CD14-positive monocyte (primary cell): Measurements from ENCODE around the gene RMC1. TPM values are rescaled to one million over a fixed set of nuclear protein-coding genes. Genes with fewer than 3 reads are reported as not detected.
A peak's percentile ranks its signal among the peaks of the same experiment; 100 is the strongest.

Experiments used
- DNase-seq, 3 donors: peaks; one replicate each; pipeline ENCODE4 v3.0.0-alpha.2; 2011 to 2022
- H2AFZ ChIP-seq: 2 replicates; pipeline ENCODE4 v1.6.0; 2012; ENCODE audit warnings: mild to moderate bottlenecking, low read depth, low read length, inconsistent platforms; ENCODE audit not compliant: insufficient read depth, poor library complexity, severe bottlenecking
- H3K27ac ChIP-seq, 2 donors: 1 replicate in 1 of 2; 2 replicates in 1 of 2; pipeline ENCODE4 v1.5.1; 2012 to 2013; ENCODE audit warnings: low read length in 2 of 2, control low read depth in 1 of 2, inconsistent platforms in 1 of 2, low read depth in 1 of 2, mild to moderate bottlenecking in 1 of 2
- H3K27me3 ChIP-seq, 2 donors: one replicate each; pipeline versions ENCODE4 v1.6.0 to v1.6.1; 2011 to 2013; ENCODE audit warnings: low read length in 2 of 2; ENCODE audit not compliant: control insufficient read depth in 2 of 2, insufficient read depth in 2 of 2
- H3K36me3 ChIP-seq, 2 donors: replicated peaks in 1 of 2; 1 replicate in 1 of 2; 2 replicates in 1 of 2; pipeline versions ENCODE4 v1.5.1 to v1.6.1; 2012 to 2013; ENCODE audit warnings: low read length in 2 of 2, control low read depth in 1 of 2, inconsistent platforms in 1 of 2, mild to moderate bottlenecking in 1 of 2; ENCODE audit not compliant: insufficient read depth in 2 of 2, control insufficient read depth in 1 of 2
- H3K4me1 ChIP-seq, 2 donors: 1 replicate in 1 of 2; 2 replicates in 1 of 2; pipeline versions ENCODE4 v1.5.1 to v1.6.1; 2012 to 2013; ENCODE audit warnings: low read length in 2 of 2, control low read depth in 1 of 2, inconsistent platforms in 1 of 2, mild to moderate bottlenecking in 1 of 2, moderate library complexity in 1 of 2; ENCODE audit not compliant: insufficient read depth in 2 of 2, control insufficient read depth in 1 of 2
- H3K4me2 ChIP-seq: replicated peaks from 2 replicates; pipeline ENCODE3; 2012; ENCODE audit warnings: low read length, moderate library complexity, mild to moderate bottlenecking; ENCODE audit not compliant: poor library complexity, severe bottlenecking; ENCODE audit errors: extremely low read depth
- H3K4me3 ChIP-seq, 3 experiments: fragments of 200-600 bp in 1 of 3; sonication (generic) in 1 of 3; replicated peaks in 1 of 3; 1 replicate in 2 of 3; 2 replicates in 1 of 3; pipeline ENCODE4 v1.5.1; 2011 to 2013; ENCODE audit warnings: low read length in 3 of 3, mild to moderate bottlenecking in 3 of 3, control low read depth in 2 of 3, low read depth in 2 of 3, inconsistent platforms in 1 of 3, moderate library complexity in 1 of 3
- H3K79me2 ChIP-seq: 2 replicates; pipeline ENCODE4 v1.6.0; 2012; ENCODE audit warnings: mild to moderate bottlenecking, control low read depth, inconsistent platforms, low read length, moderate library complexity; ENCODE audit not compliant: insufficient read depth
- H3K9ac ChIP-seq: 2 replicates; pipeline ENCODE4 v1.6.0; 2017; ENCODE audit warnings: low read length, mild to moderate bottlenecking; ENCODE audit not compliant: insufficient read depth, poor library complexity, severe bottlenecking
- H3K9me3 ChIP-seq, 2 donors: replicated peaks in 1 of 2; 1 replicate in 1 of 2; 2 replicates in 1 of 2; pipeline versions ENCODE4 v1.5.1 to v1.6.1; 2012 to 2013; ENCODE audit warnings: low read length in 2 of 2, control low read depth in 1 of 2; ENCODE audit not compliant: control insufficient read depth in 1 of 2, insufficient read depth in 1 of 2
- H4K20me1 ChIP-seq: 2 replicates; pipeline ENCODE4 v1.6.0; 2012; ENCODE audit warnings: mild to moderate bottlenecking, low read length, control low read depth, moderate library complexity; ENCODE audit not compliant: insufficient read depth
- H3K27ac Mint-ChIP-seq, 7 donors: one replicate each; pipeline ENCODE4 v1.8.0; 2020; ENCODE audit warnings: mild to moderate bottlenecking in 7 of 7, mixed read lengths in 7 of 7, moderate library complexity in 6 of 7, inconsistent platforms in 2 of 7
- H3K27me3 Mint-ChIP-seq, 3 donors: one replicate each; pipeline ENCODE4 v1.8.0; 2021 to 2022; ENCODE audit warnings: low read depth in 3 of 3, mild to moderate bottlenecking in 3 of 3, mixed read lengths in 3 of 3, moderate library complexity in 3 of 3, inconsistent platforms in 1 of 3
- H3K36me3 Mint-ChIP-seq, 2 donors: one replicate each; pipeline ENCODE4 v1.8.0; 2020; ENCODE audit warnings: mixed read lengths in 2 of 2, inconsistent platforms in 1 of 2, mild to moderate bottlenecking in 1 of 2
- H3K4me1 Mint-ChIP-seq: one replicate; pipeline ENCODE4 v1.8.0; 2020; ENCODE audit warnings: mild to moderate bottlenecking, mixed read lengths
- H3K4me3 Mint-ChIP-seq, 2 donors: one replicate each; pipeline ENCODE4 v1.8.0; 2020; ENCODE audit warnings: mild to moderate bottlenecking in 2 of 2, mixed read lengths in 2 of 2, moderate library complexity in 1 of 2
- H3K9me3 Mint-ChIP-seq, 7 donors: one replicate each; pipeline ENCODE4 v1.8.0; 2020 to 2022; ENCODE audit warnings: mixed read lengths in 7 of 7, mild to moderate bottlenecking in 6 of 7, moderate library complexity in 6 of 7, inconsistent platforms in 2 of 7
- CTCF ChIP-seq: fragments of 200-600 bp; IDR thresholded peaks from one replicate; pipeline ENCODE4 v1.8.0; 2022; ENCODE audit warnings: antibody characterized with exemption, mild to moderate bottlenecking
- WGBS: methylation state at CpG from one replicate; pipeline ENCODE4 v1.1.5; 2013; ENCODE audit warnings: missing lambda C conversion rate; ENCODE audit not compliant: insufficient coverage; 5-methylcytosine and 5-hydroxymethylcytosine counted together
- intact Hi-C, 2 donors: fragments of 100-400 bp; cut with micrococcal nuclease; formaldehyde crosslinking; loops; one replicate each; pipeline versions ENCODE4 v1.15.0 to v1.15.1; 2023
- polyA plus RNA-seq, 3 donors: library from polyadenylated mRNA; depleted of rRNA in 1 of 3; unstranded in 2 of 3; stranded (reverse) in 1 of 3; fragments of 300-500 nt in 2 of 3; fragments of >200 nt in 1 of 3; fragmentation: Illumina TruSeq in 2 of 3; gene quantifications; 1 replicate in 2 of 3; 2 replicates in 1 of 3; pipeline ENCODE4 v1.2.3, GENCODE V29; 2012 to 2021

RMC1 gene
- polyA plus RNA-seq, 3 donors = 21.9 to 70.8 (median 30.1) TPM

GRCh38 chr18:23498877-23499276, 4.4 kb upstream of the RMC1 start:
- no peaks in the 10 kb centered on the region for H3K27me3 ChIP-seq

GRCh38 chr18:23499291-23499781, 4.0 kb upstream of the RMC1 start:
- peak overlapping the region; percentile 35 for H2AFZ ChIP-seq
- H3K79me2 ChIP-seq = peaks cover 10% of the 10 kb centered on the region
- H3K36me3 ChIP-seq = no peaks in the 10 kb centered on the region
- Mint-ChIP-seq H3K27me3 (peaks cover 1 to 3% (median 2%) of the 10 kb centered on the region in 3 donors), H3K36me3 (no peaks in the 10 kb centered on the region), H3K4me3 (peak overlapping the region; percentile 70 to 74), H3K4me1 (peaks cover 55% of the 10 kb centered on the region), H3K27ac (peak overlapping the region; percentile 79 to 96 (median 92)), H3K9me3 (no peaks in the 10 kb centered on the region)
- WGBS = 11% methylated on average over 4 of the region's 11 CpGs
- H3K27ac ChIP-seq = peak overlapping the region; percentile 57 to 80
- TF ChIP-seq CTCF = no peak
- peak; percentile 44 to 67 (median 59) for DNase-seq
- peak overlapping the region in 1 of 3 experiments; percentile 58 for H3K4me3 ChIP-seq
- H3K9me3 ChIP-seq = no peaks in the 10 kb centered on the region
- intact Hi-C loops = no loop called here
- peaks cover 41 to 52% of the 10 kb centered on the region in 2 donors for H3K4me1 ChIP-seq
- no peak overlapping the region for H3K9ac ChIP-seq
- H3K27me3 ChIP-seq = no peaks in the 10 kb centered on the region
- peak overlapping the region; percentile 61 for H3K4me2 ChIP-seq
- peaks cover 8% of the 10 kb centered on the region for H4K20me1 ChIP-seq

More at GRCh38 chr18:23498877-23499276, 4.4 kb upstream of the RMC1 start:
- Mint-ChIP-seq H3K9me3 (no peaks in the 10 kb centered on the region), H3K36me3 (no peaks in the 10 kb centered on the region), H3K27me3 (peaks cover 1 to 3% (median 2%) of the 10 kb centered on the region in 3 donors), H3K4me1 (peaks cover 50% of the 10 kb centered on the region), H3K27ac (peak overlapping the region; percentile 79 to 96 (median 92)), H3K4me3 (peak overlapping the region in 1 of 2 donors; percentile 70)
- peaks cover 3% of the 10 kb centered on the region for H4K20me1 ChIP-seq
- no peaks in the 10 kb centered on the region for H3K9me3 ChIP-seq
- H3K79me2 ChIP-seq = peaks cover 6% of the 10 kb centered on the region
- peak overlapping the region; percentile 35 for H2AFZ ChIP-seq
- peak; percentile 52 to 67 (median 56) for DNase-seq
- TF ChIP-seq CTCF = peak; percentile 87
- H3K27ac ChIP-seq = peak overlapping the region; percentile 57 to 80
- H3K9ac ChIP-seq = no peak overlapping the region
- WGBS = 11% methylated on average over 1 of the region's 5 CpGs
- H3K4me3 ChIP-seq = peak overlapping the region in 1 of 3 experiments; percentile 58
- H3K4me2 ChIP-seq = peak overlapping the region; percentile 61
- no peaks in the 10 kb centered on the region for H3K36me3 ChIP-seq
- intact Hi-C loops = no loop called here
- H3K4me1 ChIP-seq = peaks cover 36 to 48% of the 10 kb centered on the region in 2 donors
